ENCODE measurements around the gene CCDC171.
"Not testable (repeated sequence)": the region's sequence is repeated elsewhere in the genome, so short reads cannot be mapped to it uniquely, and the experiment has no call there.

The CCDC171 gene

DNA sequence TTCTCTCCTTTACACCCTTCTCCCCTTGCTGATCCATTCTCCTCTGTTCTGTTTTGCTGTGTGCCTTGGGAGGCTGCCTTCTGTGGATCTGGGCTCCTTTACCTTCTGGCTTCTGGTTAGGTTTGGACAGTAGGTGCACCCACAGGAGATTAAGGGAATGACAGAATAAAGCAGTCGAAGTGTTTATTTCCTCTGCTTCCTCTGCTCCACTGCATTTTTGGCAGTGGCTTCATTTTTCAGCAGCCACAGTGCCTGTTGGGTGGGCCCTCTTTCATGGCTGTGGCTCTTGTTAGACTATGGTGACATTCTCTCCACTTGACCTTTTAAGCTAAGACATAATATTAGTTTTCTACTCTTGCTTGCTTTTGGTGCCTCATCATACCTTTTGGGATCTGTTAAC is 144.1 kb downstream of the CCDC171 start:
- no peak for DNase-seq (ENCODE audit: low read depth in 2 of 2)

GRCh38 chr9:15697446-15697851 is 144.6 kb downstream of the CCDC171 start:
- peak; percentile 85 to 87 for DNase-seq (ENCODE audit: low read depth in 2 of 2)

DNA sequence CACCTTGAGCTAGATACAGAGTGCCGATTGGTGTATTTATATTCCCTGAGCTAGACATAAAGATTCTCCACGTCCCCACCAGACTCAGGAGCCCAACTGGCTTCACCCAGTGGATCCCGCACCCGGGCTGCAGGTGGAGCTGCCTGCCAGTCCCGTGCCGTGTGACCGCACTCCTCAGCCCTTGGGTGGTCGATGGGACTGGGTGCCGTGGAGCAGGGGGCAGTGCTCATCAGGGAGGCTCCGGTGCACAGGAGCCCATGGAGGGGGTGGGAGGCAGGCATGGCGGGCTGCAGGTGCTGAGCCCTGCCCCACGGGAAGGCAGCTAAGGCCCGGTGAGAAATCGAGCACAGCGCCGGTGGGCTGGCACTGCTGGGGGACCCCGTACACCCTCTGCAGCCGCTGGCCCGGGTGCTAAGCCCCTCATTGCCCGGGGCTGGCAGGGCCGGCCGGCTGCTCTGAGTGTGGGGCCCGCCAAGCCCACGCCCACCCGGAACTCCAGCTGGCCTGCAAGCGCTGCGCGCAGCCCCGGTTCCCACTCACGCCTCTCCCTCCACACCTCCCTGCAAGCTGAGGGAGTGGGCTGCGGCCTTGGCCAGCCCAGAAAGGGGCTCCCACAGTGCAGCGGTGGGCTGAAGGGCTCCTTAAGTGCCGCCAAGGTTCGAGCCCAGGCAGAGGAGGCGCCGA is 147.2 kb downstream of the CCDC171 start:
- not testable (repeated sequence) for DNase-seq (ENCODE audit: low read depth in 2 of 2)

GRCh38 chr9:15707000-15707399 is 154.2 kb downstream of the CCDC171 start:
- no peak for DNase-seq (ENCODE audit: low read depth in 2 of 2)

DNA sequence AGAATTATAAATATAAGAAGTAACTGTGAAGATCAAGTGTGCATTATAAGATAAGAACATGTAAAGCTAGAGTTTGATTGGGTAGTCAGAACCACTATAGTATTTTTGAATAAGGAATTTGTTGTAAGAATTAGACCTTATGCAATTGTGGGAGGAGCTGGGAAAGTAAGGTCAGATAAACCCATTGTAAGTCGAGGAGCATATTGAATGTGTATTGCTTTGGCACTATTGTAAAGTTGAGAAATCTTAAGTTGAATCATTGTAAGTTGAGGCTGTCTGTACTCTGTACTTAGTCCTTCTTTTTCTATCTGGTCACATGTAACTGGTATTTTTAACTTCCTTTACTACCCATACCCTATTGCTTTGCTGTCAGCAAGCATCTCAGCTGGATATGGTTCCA is 158.7 kb downstream of the CCDC171 start:
- DNase-seq (ENCODE audit: low read depth in 2 of 2): no peak

GRCh38 chr9:15711931-15712330 is 159.1 kb downstream of the CCDC171 start:
- DNase-seq (ENCODE audit: low read depth in 2 of 2): no peak

DNA sequence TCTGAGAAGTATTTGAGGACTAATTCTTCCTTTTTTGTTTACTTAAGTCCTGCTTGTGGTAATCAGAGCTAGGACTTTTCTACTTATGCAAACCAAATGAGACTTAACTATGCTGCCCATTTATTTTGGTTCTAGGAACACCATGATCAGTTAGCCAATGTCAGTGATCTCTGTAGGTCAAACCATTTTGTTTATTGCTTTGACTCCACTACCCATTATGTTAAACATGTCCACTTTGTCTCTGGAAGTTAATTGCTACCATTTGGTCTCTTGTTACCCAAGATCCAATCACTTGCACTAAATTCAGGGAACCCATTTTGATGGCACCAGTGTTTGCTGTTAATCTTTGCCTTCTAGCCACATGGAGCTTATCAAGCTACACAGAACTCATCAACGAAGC is 161.9 kb downstream of the CCDC171 start:
- no peak for DNase-seq (ENCODE audit: low read depth in 2 of 2)

DNA sequence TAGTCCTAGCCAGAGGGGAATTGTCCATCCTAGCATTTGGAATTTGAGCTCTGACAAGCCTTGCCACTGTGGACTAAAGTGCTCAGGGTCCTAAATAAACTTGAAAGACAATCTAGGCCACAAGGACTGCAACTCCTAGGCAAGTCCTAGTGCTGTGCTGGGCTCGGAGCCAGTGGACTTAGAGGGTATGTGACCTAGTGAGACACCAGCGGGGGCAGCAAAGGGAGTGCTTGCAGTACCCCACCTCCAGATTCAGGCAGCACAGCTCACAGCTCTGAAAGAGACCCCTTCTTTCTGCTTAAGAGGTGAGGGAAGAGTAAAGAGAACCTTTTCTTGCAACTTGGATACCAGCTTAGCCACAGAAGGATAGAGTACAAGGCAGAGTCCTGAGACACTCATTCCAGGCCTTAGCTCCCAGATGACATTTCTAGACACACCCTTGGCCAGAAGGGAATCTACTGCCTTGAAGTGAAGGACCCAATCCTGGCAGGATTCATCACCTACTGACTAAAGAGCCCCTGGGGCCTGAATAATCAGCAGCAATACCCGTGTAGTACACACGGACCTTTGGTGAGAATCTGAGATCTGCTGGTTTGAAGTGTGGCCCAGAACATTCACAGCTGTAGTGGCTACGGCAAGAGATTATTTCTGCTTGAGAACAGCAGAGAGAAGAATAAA is 164.6 kb downstream of the CCDC171 start:
- no peak for DNase-seq (ENCODE audit: low read depth in 2 of 2)

DNA sequence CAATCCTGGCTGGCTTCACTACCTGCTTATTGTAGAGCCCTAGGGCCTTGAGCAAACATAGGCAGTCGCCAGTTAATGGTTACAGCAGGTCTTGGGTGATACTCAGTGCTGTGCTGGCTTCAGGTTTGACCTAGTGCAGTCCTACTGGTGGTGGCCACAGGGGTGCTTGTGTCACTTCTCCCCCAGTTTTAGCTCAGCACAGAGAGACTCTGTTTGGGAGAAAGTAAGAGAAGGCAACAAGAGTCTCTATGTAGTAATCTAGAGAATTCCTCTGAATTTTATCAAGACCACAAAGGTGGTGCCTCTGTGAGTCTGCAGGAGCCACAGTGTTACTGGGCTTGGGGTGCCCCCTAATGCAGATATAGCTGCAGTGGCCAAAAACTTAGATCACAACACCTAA is 165.6 kb downstream of the CCDC171 start:
- DNase-seq (ENCODE audit: low read depth in 2 of 2): no peak

GRCh38 chr9:15720861-15721260 is 168.0 kb downstream of the CCDC171 start:
- no peak for DNase-seq (ENCODE audit: low read depth in 2 of 2)

GRCh38 chr9:15722888-15723287 is 170.0 kb downstream of the CCDC171 start:
- DNase-seq (ENCODE audit: low read depth in 2 of 2): no peak

DNA sequence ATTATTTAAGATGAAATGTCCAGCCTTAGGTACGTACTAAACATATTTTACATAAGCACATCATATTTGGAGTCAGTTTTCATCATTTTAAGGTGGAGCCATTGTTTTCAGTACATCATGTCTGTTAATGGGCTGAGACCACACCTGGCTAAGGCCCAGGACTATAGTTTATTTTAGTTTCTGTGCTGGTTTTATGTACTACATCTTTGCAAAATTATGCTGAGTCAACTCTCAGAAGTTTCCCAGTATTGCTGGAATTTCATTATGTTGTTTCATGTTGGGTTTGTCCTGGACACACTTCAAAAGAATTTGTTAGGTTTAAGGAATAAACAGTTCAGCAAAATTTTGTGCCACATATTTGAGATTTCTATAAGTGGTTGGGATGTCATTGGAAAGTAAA is 171.2 kb downstream of the CCDC171 start:
- DNase-seq (ENCODE audit: low read depth in 2 of 2): peak; percentile 39 to 45

- DNase-seq (ENCODE audit: low read depth in 2 of 2): no peak
Observed at GRCh38 chr9:15724612-15725011, 171.8 kb downstream of the CCDC171 start.

- DNase-seq (ENCODE audit: low read depth in 2 of 2): peak; percentile 87 to 88
Observed at GRCh38 chr9:15725953-15726352, 173.1 kb downstream of the CCDC171 start.

DNA sequence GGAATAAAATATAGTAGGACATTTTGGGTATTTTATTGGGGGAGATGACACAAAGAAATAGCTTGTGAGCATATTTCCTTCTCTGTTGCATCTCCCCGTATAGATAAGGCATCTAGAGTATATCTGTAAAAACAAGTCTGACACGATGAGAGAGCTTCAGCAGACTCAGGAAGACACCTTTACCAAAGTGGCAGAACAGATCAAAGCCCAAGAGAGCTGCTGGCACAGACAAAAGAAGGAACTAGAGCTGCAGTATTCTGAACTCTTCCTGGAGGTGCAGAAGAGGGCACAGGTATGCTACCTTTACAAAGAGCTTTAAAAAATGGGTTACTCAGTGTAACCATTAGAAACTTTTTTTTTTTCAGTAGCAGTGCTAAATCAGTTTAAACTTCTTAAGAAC is 176.7 kb downstream of the CCDC171 start:
- no peak for DNase-seq (ENCODE audit: low read depth in 2 of 2)

DNA sequence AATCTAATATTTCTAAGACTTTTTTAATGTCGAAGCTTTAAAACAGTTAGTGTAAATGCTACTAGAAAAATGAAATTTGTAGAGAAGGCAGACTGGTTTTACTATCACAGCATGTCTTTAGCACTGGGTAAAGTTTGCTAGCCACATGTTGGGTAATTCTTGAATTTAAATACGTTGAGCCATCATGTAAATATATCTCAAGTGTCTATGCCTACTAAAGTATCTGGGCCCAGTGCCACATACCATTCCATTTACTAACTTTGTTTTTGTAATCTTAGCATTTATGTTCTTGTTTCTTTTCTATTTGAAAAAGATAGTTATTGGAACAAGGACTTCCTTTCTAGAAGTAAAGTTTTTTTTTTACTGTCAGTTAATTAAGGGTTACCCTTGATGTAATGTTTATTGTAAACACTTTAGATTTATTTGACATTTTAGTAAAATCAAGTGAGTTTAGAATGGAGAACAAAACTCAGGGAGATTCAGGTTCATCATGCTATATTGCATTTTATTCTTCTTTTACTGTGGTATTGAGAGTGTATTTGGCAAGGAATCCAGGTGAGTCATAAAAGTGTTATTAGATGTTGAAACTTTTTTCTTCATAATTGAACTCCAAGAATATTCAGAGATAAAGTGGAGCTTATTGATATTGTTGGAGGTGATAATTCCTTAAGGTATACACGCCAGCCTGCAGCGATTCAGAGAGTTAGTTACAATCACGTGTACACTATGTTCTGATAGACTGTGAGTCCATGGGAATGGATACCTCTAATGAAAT is 182.4 kb downstream of the CCDC171 start:
- DNase-seq (ENCODE audit: low read depth in 2 of 2): peak; percentile 85 to 87

DNA sequence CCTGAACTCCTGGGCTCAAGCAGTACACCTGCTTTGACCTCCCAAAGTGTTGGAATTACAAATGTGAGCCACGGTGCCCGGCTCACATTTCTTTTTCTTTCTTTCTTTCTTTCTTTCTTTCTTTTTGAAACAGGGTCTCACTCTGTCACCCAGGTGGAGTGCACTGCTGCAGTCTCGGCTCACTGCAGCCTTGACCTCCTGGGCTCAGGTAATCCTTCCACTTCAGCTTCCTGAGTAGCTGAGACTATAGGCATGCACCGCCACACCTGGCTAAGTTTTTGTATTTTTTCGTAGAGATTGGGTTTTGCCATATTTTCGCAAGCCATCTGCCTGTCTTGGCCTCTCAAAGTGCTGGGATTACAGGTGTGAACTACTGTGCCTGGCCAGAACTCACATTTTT is 183.7 kb downstream of the CCDC171 start:
- DNase-seq (ENCODE audit: low read depth in 2 of 2): no peak

DNA sequence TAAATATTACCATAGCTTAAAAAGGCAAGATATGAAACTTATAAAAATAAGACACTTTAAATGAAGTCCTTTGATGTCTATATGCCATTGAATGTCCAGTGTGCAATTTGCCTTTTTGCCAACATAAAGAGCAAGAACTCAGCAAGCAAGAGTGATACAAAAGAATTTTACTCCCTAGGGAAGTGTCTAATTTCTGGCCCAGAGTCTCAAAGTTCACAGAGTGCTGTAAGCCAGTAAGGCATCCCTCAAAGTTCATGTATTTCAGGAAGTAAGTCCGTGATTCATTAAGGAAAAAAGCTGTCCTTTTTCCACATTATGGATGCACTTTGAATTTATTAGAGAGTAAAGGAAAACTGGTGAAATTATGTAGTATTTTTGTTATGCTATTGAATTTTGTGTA is 185.2 kb downstream of the CCDC171 start:
- DNase-seq (ENCODE audit: low read depth in 2 of 2): no peak

DNA sequence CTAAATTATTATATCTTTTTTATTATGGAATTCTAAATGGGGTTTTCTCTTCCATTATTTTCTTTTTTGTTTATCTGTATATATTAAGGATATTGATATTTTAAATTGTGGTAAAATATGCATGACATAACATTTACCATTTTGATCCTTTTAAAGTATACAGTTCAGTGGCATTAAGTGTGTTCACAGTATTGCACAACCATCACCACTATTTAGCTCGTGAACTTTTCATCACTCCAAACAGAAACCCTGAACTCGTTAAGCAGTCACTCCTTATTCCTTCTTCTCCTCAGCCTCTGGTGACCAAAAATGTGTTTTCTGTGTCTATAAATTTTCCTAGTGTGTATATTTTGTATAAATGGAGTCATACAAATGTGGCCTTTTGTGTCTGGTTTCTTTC is 188.2 kb downstream of the CCDC171 start:
- no peak for DNase-seq (ENCODE audit: low read depth in 2 of 2)

GRCh38 chr9:15743512-15743911 is 190.7 kb downstream of the CCDC171 start:
- DNase-seq (ENCODE audit: low read depth in 2 of 2): no peak

- no peak for DNase-seq (ENCODE audit: low read depth in 2 of 2)
Observed at GRCh38 chr9:15744196-15744595, 191.4 kb downstream of the CCDC171 start.

DNA sequence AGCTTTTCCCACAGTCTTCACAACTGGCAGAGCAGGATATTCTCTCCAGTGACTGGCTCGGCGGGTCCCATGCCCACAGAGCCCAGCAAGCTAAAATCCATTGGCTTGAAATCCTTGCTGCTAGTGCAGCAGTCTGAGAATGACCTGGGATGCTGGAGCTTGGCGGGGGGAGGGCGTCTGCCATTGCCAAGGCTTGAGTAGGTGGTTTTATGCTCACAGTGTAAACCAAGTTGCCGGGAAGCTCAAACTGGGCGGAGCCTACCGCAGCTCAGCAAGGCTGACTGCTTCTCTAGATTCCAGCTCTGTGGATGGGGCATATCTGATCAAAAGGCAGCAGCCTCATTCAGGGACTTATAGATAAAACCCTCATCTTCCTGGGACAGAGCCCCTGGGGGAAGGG is 194.1 kb downstream of the CCDC171 start:
- DNase-seq (ENCODE audit: low read depth in 2 of 2): no peak

- DNase-seq (ENCODE audit: low read depth in 2 of 2): no peak
Observed at GRCh38 chr9:15755660-15756059, 202.8 kb downstream of the CCDC171 start.
